NCI-H1694 treated with DMSO at 0.1 percent for 48 hours (cell line): ENCODE measurements around the gene GPR137B.
"Not testable (repeated sequence)": the region's sequence is repeated elsewhere in the genome, so short reads cannot be mapped to it uniquely, and the experiment has no call there.

Source experiments
- DNase-seq: peaks from one replicate; lab custom pipeline; 2025; lab: John Stamatoyannopoulos, UW

GPR137B gene

DNA sequence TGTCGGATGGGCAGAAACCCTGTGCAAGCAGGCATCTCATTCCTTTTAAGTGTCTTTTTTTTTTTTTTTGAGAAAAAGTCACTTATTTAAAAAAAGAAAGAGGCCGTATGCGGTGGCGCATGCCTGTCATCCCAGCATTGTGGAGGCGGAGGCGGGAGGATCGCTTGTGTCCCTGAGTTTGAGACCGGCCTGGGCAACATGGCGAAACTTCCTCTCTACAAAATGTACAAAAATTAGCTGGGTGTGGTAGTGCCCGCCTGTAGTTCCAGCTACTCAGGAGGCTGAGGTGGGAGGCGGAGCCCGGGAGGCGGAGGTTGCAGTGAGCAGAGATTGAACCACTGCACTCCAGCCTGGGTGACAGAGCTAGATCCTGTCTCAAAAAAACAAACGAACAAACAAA, 1.7 kb downstream of the GPR137B start:
- DNase-seq, result no peak

DNA sequence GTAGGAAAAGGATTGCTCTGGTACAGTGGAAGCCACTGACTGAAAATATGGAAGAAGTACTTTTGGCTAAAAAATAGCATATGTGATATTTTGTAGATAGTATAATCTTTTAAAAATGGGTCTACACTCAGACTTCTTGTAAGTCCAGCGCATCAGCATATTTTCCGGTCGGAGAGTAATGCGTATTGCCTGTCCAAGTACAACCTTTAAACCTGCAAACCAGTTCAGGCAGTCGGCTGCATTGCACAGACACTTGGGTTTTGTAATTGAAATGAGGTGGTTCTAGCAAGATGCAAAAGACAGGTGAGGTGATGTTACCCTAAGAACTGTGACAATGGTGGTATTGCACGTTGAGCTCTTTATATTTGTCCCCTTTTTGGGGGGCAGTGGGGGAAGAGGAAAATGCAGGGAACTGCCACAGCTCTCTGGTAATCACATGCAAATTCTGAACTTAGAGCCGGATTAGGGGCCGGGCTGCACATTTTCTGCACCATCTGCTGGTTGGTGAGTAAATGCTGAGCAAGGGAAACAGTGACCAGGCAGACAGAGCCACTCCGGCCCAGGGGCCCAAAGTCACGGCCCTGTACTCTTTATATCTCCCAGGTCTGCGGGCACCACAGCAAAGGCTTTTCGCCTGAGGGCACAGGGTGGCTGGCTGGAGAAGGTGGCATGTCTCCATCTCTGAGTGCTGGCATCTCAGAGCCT, 2.3 kb downstream of the GPR137B start:
- DNase-seq, result no peak

DNA sequence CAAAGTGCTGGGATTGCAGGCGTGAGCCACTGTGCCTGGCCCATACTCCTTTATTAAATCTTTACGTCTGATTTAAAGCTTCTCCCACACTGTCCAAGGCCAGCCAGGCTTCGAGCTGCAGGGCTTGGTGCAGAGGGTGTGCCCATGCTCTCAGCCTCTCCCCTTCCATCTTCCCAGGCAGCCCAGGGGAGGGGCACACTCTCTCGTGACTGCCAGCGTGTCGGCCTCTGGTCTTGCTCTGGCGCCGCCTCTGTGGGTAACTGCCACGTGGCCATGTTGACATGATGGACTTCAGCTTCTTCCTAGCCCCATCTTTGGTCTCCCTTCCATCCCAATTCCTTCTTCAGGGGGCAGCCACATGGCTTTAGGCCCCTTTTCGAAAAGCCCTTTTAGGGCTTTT, 4.7 kb downstream of the GPR137B start:
- DNase-seq, result no peak

DNA sequence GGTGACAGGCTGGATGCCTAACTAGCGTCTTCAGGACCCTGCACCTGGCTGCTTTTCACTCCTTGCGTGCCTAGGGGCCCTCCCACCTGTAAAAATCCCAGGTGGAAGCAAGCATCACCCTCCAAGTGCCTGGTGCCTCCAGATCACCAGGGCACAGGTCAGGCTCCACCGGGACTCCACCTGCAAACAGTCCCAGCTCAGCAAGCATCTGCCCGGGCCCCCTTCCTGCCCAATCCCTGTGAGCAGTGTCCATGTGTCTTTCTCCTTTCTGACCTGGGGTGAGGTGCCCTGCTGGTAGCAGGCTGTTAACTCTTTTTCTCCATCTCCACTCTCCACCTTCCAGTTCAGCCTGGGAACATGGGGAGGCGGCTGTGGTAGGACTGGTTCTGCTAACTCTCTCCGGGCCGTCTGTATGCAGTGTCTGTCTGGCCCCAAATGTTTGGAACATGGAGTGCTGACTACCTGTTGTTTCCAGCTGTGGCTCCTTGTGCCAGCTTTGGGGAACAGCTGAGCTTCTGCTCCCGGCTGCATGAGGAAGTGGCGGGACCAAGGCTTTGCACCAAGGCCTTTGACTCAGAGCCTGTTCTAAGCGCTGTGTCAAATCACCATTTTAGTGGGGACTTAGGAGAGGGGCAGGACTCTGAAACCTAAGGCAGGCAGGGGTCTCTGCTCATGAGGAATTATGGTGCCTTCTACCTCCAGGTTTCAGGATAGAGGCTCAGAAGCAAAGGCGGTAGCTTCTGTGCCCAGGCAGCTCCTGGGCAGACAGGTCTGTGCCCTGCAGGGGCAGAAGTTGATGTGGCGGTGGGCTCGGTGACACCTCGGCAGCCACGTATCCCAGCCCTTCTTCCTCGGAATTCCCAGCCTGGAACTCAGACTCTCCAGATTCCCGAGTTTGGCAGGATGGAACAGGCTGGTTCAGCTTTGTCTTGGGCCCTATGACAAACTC, 5.5 kb downstream of the GPR137B start:
- DNase-seq, result no peak

DNA sequence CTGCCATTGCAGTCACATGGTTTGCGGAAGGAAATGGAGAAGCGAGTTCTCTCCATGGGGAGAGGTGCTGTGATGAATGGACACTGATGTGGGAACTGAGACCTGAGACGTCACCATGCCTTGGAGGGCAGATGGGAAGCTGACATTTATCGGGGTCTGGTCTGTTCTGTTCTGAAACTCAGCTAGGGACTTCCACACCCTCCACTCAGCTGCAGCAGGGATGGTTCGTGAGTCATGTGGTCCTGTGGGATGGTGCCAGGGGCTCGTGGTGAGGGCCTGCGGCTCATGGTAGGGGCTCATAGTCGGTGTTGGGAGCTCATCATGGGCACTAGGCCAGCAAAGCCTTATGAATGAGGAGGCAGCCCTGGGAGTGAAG, 6.1 kb downstream of the GPR137B start:
- no peak for DNase-seq

DNA sequence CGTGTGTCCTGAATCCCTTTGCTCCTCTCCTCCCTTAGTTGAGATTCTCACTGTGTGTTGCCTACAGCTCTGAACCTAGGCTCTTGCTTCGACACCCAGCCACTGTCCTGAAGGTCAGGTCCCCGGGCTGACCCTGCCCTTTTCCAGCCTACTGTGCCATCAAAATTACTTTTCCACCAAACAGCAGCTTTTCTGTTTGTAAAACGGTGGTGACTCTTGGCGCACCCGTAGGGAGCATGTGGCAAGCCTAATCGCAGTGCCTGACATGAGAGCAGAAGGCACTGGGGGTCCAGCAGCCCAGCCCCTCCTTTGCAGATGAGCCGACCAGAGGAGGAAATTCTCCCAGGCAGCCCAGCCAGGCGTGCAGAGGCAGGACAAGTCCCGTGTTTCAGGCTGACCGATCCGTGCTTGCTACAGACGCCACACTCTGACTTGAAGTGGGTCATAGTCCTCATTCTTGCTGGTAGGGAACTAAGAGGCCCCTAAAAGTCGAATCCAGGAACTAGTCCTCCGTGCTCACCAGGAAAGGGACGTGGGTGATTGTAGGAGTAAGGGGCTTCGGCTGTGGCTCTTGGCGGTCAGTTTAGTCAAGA, 6.8 kb downstream of the GPR137B start:
- no peak for DNase-seq

DNA sequence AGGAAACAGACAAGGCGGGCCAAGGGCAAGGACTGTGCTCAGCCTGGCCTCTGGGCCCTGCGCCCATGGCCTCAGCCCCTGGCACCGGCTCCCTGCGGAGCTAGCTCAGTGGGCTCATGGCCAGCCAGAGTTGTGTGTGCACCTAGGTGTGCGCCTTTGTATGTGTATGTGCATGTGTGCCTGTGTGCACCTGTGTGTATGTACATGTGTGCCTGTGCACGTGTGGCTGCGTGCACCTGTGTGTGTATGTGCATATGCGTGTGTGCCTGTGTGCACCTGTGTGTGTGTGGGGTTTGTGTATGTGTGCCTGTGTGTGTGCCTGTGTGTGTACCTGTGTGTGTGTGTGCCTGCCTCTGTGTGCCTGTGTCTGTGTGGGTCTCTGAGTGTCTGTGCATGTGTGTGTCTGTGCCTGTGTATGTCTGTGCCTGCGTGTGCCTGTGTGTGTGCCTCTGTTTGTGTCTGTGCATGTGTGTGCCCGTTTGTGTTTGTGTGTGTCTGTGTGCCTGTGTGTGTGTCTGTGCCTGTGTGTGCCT, 7.4 kb downstream of the GPR137B start:
- no peak for DNase-seq

DNA sequence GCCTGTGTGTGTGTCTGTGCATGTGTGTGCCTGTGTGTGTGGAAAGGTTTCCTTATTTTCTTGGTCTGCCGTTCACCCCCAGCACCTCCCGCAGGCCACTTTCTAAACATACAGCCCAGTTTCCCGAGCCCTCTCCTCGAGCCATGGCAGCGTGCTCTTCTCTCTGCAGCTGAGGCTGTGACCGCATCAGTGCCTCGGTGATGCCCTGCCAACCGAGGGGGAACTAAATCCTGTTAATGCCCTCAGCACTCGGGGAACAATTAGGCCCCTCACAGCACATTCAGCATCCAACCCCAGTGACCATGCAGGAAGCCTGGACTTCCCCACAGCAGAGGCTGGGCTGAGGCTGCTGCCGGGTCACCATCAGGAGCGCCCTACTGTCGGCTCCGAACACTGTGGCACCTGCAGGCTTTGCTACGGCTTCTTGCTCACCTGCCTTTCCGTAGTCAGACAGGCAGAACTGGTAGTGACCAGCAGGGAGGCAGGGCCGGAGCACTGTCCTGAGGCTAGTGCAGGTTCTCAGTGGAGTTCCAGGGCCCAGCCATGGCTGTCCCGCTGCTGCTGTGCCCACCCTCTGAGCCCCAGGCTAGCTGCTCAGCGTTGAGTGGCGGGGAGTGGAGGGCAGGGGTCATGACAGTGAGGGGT, 8.1 kb downstream of the GPR137B start:
- DNase-seq, result no peak

DNA sequence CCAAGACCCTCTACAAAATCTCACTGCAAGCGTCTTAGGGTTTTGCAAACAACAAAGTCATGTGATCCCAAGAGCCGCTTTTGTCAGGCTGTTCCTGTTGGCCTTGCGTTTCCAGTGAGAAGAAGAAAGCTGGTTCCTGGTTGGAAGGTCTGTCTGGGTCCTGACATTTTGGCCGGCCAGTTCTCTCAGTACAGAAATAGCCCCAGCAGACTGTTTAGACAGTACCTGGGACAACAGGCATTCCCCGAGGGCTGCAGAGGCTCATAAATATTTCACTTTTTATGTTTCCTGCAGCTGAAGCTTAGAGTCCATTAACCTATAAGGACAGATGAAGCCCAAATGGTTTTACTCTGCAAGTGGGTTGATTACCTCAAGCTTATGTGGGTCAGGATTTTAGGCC, 8.6 kb downstream of the GPR137B start:
- DNase-seq, result no peak

DNA sequence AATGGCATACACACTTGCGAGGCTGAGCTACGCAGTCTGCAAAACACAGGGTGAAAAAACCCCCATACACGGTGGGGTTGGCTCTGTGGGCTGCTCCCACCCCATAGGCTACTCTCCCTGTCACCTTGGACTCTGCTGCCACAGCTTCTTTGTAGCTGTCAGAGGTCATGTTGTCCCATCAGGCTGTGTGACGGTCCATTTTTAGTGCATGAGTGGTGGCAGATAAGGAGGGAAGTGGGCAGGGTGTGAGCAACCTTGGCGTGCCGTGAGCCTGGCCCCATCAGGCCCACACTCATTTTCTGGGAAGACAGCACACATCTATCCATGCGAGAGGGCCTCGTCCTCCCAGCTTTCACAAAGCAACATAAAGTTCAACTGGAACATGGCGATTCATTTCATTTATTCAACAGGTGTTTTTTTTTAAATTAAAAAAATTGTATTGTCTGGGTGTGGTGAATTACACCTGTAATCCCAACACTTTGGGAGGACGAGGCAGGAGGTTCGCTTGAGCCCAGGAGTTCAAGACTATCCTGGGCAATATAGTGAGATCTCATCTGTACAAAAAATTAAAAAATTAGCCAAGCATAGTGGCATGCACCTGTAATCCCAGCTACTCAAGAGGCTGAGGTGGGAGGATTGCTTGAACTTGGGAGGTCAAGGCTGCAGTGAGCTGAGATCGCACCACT, 9.5 kb downstream of the GPR137B start:
- DNase-seq, result no peak

DNA sequence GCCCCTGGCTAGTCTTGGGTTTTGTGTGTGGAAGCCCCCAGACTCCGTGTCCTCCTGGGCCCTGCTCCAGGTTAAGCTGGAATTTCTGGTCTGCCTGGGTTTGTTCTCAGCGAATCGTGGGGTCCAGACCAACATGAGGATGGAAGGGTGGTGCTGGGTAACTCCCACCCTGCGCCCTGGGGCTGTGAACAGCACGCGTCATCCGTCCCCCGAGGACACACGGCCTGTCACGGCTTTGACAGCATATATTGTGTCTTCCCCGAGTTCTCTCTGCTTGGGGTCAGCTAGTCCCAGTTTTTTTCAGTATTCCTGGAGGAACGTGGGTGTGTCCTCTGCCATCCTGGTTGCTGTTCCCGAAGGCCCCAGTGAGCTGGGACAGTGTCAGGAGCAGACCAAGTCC, 11.8 kb downstream of the GPR137B start:
- no peak for DNase-seq

DNA sequence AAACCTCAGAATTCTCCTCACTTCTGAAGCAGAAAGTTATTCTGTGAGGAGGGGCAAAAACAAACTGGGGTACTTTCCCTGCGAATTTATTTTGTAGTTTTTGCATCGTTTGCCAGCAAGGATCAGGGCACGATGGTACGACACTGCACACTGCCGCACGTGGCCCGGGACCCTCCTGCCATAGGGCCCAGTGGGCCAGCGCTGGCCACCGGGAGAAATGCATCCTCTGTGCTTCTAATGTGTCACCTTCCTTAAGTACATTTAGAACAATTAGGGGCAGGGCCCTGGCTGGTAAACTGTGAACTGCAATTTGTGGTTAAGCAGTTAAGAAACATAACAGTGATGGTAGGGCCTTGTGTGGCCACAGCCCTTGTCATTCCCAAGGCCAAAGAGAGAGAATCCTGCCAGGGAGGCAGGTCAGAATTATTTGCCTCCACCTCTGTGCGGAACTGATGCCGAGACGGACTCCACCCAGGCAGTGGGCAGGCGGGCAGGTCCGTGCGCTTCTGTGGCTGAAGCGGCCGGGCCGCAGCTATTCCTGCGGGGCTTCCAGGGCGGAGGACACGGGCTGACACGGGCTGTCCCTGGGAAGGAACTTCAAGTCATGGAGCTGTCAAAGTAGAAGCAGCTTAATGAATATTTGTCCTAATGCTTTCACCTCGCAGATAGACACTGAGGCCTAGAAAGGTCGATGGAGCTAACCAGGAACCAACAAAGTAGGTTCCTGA, 12.5 kb downstream of the GPR137B start:
- no peak for DNase-seq

DNA sequence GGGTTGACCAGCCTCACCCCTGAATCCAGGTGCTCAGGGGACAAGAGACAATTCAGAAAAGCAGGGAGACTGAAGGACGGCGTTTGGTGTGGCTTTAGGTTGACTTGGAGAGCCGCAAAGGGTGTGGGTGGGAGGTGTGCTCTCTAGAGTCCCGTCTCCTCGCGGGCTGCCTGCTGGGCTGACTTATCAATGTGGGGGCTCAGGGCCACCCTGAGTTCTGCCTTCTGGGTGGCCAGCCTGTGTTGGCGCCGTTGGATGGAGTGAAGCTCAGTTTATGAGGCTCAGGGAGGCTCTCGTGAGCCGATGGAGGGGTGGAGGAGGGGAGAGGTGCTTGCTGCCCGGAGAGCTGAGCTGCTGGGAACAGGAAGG, 13.0 kb downstream of the GPR137B start:
- DNase-seq, result no peak

DNA sequence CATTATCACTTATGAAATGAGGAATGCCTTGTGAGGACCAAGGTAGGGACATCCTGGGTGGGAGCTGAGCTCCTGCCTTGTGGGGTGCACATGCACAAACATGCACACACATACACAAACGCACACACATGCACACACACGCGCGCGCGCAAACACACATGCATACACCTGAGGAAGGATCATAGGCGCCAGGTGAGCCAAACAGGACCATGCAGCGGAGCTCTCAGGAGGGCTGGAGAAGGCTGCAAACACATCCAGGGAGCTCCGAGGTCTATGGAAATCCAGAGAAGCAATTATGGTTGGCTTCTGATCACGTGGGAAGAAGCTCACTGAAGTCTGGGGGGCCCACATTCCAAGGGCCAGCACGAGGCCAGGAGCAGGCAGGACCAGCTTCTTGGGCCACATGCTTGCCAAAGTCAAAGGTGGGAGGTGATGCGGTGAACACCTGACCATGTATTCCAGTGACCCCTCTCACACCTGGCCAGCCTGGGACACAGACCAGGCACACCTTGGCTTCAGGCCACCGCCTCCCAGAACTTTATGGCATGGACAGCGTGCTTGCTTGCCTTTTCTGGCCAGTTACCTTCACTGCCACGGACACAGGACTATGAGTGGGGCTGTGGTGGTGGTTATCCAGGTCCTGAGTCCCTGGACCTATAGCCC, 13.6 kb downstream of the GPR137B start:
- DNase-seq, result no peak

DNA sequence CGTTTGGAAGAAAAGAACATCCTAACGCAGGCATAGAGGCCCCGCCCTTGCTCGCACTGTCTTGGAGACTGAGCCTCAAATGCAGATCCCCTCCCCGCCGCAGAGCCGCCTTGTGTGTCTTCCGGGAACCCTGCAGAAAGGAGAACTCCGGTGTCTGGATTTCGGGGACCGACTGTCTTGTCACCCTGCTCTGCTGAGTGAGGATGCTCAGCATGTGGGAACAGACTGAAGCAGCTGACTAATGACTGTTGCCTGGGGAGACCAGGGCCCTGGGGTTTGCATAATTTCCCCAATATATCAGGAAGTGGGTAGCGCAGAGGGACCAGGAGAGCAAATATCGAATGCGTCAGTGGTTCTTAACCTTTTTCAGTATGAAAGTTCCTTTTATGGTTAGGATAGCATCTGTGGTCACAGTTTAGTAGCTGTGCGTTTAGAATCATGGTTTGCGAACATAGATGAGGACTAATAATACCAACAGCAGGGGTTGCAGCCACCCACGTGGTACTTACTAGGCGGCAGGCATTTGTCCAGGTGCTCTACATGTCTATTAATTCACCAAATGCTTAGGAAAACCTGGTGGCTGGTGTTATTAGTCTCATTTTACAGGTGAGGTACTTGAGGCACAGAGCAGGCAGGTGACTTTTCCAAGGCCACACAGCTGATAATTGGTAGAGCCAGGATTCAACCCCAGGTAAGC, 14.3 kb downstream of the GPR137B start:
- no peak for DNase-seq

DNA sequence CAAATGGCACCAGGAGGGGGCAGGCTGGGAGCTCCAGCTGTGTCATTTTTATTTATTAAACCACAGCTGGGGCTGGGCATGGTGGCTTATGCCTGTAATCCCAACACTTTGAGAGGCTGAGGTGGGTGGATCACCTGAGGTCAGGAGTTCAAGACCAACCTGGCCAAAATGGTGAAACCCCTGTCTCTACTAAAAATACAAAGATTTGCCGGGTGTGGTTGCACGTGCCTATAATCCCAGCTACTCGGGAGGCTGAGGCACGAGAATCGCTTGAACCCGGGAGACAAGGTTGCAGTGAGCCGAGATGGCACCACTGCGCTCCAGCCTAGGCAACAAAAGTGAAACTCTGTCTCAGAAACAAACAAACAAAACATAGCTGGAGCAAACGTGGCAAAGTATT, 15.7 kb downstream of the GPR137B start:
- DNase-seq, result not testable (repeated sequence)

DNA sequence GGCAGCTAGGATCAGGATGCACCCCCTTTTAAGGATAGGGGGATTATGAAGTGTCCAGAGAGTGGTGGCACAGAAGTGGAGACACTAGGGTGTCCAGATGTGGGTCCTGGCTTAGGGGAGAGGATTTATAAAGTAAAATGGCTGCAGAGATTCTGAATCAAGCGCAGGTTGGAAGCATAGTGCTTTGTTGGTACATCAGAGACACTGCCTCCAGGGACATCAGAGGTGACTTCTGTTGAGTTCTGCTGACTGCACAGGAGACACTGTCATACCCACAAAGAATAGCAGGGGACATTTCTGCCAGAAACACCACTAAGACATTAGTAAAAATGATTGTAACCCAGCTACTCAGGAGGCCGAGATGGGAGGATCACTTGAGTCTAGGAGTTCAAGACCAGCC, 16.4 kb downstream of the GPR137B start:
- DNase-seq, result no peak

DNA sequence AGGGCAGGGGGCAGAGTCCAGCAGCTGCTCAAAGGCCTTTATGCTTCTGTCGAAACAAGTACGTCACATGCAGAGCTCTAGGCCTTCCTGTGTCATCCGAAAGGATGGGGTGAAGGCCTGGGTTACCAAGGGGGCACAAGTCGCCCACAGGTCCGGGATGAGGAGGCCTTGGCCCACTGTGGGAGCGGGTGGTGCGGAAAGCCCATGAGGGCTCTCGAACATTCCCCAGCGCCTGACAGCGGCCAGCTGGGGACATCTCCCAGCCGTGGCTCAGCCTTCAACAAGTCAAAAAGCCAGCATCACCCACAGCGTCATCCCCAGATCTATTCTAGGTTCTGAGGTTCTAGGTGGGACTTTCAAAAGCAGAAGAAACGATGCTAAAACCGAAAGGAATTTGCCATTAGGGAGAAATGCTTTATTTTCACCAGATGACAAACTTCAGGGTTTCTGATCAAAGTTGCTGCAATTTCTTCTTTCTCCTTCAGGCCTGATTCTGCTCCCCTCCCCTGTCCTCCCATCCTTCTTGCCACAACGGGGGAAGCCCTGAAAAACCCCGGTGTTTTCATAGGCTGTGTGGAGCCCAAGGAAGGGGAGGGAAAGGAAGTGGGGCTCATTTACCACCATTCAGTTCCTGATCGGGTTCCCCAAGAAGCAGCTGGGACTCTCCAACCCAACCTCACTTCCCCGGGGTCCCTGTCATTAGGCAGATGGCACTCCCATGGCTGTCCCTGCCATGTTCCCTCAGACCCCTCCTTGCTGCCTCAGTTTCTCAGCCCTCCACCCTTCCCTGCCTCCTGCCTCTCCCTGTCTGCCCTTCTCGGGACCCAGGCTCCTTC, 17.6 kb downstream of the GPR137B start:
- no peak for DNase-seq

DNA sequence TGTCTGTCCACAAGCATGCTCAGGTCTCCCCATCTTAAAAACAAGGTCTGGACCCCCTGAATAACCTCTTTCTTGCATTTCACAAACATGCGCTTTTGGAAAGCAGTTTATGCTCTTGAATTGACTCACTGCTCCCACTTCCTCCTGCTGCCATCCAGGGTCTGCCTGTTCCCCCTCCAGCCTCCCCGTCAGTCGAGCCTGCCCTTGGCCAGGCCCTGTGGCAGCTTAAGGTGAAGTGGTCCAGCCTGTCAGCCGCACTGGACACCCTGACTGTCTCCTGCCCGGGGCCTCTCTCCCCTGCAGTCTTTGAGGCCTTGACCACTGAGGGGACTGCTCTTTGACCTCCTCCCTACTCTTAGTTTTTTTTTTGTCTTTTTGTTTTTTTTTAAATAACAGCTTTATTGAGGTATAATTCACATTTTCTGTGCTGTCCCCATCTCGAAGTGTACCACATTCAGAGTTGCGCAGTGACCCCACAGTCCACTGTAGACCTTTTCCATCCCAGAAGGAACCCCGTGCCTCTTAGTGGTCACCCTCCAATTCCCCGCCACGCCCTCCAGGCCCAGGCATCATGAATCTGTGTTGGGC, 18.3 kb downstream of the GPR137B start:
- no peak for DNase-seq
